ENCODE data around the gene GARIN1A.
"Not testable (repeated sequence)": the region's sequence is repeated elsewhere in the genome, so short reads cannot be mapped to it uniquely, and the experiment has no call there.

The GARIN1A gene

DNA sequence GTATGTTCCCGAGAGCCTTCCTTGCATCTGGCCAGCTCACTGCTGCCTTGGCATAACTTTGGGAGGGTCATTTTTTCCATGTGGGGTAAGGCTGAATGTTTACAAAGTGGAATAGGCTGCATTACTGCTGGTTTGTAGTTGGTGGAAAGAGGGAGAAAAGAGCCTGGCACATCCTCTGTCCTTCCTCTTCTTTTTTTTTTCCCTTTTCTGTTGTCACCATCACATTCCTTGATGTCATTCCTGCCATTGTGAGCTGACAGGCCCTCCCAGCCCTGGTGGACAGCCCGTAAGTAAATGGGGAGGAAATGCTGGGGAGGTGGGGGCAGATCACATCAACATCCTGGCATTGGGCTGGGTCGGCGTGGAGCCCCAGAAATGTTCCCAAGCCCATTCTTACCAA lies at the start of gene GARIN1A:
Gene GARIN1A, plus strand, starts transcription at position 301 of the 400 bp plus-strand sequence. CDS start 106 bp downstream, outside the sequence.
- no peak for DNase-seq (ENCODE audit: low read depth in 2 of 2)

DNA sequence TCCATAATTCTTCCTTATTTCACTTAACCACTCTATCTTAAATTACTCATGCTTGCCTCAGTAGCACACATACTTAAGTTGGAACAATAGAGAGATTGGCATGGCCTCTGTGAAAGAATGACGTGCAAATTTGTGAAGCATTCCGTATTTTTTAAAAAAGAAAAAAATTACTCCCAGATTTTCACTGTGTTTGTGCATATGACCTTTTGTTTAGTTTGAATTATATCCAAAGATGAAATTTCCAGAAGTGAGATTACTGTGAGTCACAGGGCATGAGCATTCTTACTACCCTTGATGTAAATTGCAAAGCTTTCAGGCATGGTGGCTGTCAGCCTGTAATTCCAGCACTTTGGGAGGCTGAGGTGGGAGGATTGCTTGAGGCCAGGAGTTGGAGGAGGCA lies 45.0 kb upstream of the GARIN1A start:
- not testable (repeated sequence) for DNase-seq (ENCODE audit: low read depth in 2 of 2)

DNA sequence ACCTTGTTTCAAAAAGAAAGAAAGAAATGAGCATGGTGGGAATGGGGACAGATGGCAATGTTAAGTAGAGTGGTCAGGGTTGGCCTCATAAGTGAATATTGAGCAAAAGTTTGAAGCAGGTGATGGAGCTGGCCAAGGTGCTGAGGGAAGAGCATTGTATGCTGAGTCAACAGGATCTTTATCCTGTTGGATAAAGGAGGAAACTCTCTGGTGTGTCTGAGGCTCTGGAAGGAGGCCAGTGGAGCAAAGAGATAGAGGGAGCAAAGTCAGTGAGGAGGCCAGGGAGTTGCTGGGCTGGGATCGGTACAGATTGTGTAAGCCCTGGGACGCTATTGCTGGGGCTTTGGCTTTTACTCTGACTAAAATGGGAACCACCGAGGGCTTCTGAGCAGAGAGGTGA lies 38.2 kb upstream of the GARIN1A start:
- DNase-seq (ENCODE audit: low read depth in 2 of 2), result not testable (repeated sequence)

DNA sequence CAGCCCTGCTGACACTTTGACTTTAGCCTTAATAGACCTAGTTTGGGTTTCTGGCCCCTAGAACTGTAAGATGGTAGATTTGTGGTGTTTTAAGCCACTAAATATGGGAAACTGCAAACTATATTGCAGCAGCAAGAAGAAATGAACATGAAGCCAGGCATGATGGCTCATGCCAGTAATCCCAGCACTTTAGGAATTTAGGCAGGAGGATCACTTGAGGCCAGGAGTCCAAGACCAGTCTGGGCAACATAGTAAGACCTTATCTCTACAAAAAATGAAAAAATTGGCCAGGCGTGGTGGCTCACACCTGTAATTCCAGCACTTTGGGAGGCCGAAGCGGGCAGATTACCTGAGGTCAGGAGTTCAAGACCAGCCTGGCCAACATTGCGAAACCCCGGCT lies 26.9 kb upstream of the GARIN1A start:
- not testable (repeated sequence) for DNase-seq (ENCODE audit: low read depth in 2 of 2)

DNA sequence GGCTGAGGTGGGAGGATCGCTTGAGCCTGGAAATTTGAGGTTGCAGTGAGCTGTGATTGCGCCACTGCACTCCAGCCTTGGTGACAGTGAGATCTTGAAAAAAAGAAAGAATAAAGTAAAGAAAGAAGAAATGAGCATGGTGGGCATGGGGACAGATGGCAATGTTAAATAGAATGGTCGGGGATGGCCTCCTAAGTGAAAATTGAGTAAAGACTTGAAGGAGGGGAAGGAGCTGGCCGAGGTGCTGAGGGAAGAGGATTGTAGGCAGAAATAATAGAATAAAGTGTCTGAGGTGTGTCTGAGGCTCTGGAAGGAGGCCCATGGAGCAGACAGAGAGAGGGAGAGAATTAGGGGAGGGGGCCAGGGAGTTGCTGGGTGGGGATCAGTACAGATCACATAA lies 26.2 kb upstream of the GARIN1A start:
- DNase-seq (ENCODE audit: low read depth in 2 of 2), result not testable (repeated sequence)

DNA sequence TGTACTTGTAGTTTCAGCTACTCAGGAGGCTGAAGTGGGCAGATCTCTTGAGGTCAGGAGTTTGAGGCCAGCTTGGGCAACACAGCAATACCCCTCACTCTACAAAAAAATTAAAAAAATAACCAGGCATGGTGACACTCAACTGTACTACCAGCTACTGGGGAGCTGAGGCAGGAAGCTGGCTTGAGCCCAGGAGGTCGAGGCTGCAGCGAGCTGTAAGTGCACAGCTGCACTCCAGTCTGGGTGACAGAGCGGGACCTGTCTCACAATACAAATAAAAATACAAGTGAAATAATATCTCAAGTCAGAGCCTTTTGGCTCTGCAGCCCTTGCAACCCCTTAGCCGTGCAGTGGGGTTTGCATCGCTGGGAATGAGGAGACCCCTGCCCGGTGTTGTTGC lies 25.2 kb upstream of the GARIN1A start:
- not testable (repeated sequence) for DNase-seq (ENCODE audit: low read depth in 2 of 2)

DNA sequence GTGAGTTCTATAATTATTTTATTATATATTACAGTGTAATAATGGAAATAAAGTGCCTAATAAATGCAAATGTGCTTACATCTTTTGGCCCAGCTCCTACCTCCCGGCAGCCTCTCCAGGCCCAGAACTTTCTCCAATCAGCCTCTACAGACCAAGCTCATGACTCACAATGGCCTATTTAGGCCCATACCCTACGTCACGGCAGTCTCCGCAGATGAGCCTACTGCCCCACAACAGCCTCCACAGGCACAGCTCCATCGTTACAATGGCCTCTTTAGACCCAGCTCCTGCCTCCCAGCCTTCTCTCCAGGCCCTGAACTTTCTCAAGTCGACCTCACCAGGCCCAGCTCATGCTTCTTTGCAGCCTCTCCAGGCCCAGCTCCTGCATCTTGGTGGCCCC lies 21.0 kb upstream of the GARIN1A start:
- not testable (repeated sequence) for DNase-seq (ENCODE audit: low read depth in 2 of 2)

DNA sequence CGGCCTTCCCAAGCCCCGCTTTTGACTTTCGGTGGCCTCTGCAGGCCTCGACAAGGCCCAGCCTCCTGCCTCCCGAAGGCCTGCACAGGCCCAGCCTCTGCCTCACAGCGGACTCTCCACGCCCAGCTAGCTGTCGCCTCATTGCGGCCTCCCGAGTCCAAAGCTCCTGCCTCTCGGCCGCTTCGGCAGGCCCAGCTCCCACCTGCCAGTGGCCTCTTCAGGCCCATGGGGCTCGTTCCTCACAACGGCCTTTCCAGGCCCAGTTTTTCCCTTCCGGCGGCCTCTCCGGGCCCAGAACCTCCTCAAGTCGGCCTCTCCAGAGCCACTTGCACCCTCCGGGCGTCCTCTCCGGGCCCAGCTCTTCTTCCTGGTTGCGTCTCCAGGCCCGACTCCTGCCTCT lies 19.5 kb upstream of the GARIN1A start:
- not testable (repeated sequence) for DNase-seq (ENCODE audit: low read depth in 2 of 2)

DNA sequence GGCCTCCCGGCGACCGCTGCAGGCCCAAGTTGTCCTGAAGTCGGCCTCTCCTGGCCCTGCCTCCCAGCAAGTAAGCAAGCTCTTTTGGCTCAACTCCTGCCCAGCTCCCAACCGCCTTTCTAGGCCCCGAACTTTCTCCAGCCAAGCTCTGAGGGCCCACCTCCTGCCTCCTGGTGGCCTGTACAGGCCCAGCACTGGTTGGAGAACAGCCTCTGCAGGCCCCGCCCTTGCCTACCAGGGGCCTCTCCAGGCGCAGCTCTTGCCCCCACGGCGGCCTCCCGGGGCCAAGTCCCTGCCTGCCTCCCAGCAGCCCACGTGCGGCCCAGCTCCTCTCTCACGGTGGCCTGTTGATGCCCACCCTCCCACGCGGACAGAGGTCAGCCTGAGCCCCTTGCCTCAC lies 18.9 kb upstream of the GARIN1A start:
- not testable (repeated sequence) for DNase-seq (ENCODE audit: low read depth in 2 of 2)

DNA sequence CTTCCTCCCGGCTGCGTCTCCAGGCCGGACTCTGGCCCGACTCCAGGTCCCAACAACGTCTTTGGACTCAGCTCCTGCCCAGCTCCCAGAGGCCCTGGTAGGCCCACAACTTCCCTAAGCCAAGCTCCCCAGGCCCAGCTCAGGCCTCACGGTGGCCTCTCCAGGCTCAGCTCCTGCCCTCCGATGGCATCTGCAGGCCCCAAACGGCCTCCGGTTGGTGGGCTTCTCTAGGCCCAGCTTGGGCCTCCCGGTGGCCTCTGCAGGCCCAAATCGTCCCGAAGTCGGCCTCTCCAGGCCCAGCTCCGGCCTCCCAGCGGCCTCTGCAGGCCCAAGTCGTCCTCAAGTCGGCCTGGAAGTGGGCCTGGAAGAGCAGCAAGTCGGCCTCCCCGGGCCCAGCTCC lies 18.0 kb upstream of the GARIN1A start:
- DNase-seq (ENCODE audit: low read depth in 2 of 2), result not testable (repeated sequence)

DNA sequence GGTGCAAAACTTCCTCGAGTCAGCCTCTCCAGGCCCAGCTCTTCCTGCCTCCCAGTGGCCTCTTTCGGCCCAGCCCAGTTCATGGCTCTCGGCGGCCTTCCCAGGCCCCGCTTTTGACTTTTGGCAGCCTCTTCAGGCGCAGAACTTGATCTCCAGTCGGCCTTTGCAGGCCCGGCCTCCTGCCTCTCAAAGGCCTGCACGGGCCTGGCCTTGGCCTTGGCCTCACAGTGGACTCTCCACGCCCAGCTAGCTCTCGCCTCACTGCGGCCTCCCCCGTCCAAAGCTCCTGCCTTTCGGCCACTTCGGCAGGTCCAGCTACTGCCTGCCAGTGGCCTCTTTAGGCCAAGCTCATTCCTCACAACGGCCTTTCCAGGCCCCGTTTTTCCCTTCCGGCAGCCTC lies 17.6 kb upstream of the GARIN1A start:
- DNase-seq (ENCODE audit: low read depth in 2 of 2), result not testable (repeated sequence)

DNA sequence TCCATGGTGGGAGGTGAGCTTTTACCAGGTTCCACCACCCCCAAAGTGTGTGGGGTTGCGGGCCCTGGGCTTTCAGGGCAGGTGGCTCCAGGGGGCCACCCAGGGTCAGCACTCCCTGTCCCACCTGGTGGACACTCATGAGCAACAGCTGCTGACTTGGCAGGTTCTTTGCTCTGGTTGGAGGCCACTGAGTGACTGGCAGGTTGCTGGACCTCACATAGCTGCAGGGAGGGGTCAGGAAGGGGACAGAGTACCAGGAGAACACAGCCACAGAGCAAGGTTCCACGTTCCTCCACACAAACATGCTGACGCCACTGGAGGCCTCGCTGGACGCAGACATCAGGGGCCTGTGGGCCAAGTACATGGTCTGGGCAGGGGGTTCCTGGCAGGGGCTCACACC lies 13.7 kb upstream of the GARIN1A start:
- DNase-seq (ENCODE audit: low read depth in 2 of 2), result not testable (repeated sequence)

DNA sequence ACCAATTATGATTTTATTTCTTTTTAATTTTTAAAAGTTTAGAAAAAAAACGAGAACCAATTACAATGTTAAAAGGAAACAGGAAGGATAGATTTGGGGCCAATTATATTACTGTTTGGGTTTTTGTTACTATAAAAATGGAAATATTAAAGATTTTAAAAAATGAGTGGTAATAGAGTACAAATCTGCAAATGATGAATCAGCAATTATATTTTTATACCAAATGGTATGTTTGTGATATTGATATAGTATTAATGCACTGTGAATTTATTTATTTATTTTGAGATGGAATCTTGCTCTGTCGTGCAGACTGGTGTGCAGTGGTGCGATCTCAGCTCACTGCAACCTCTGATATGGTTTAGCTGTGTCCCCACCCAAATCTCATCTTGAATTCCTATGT lies 11.5 kb upstream of the GARIN1A start:
- no peak for DNase-seq (ENCODE audit: low read depth in 2 of 2)

DNA sequence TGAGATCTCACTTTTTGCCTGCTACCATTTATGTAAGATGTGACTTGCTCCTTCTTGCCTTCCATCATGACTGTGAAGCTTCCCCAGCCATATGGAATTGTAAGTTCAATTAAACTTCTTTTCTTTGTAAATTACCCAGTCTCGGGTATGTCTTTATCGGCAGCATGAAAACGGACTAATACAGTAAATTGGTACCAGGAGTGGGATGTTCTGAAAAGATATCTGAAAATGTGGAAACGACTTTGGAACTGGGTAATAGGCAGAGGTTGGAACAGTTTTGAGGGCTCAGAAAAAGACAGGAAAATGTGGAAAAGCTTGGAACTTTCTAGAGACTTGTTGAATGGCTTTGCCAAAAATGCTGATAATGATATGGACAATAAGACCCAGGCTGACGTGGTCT lies 10.6 kb upstream of the GARIN1A start:
- no peak for DNase-seq (ENCODE audit: low read depth in 2 of 2)

DNA sequence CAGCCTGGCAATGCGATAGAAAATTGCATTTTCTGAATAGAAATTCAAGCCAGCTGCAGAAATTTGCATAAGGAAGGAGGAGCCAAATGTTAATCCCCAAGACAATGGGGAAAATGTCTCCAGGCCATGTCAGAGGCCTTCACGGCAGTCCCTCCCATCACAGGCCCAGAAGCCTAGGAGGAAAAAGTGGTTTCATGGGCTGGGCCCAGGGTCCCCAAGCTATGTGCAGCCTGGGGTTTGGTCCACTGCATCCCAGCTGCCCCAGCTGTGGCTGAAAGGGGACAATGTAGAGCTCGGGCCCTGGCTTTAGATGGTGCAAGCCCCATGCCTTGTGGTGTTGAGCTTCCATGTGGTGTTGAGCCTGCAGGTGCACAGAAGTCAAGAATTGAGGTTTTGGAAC lies 10.0 kb upstream of the GARIN1A start:
- no peak for DNase-seq (ENCODE audit: low read depth in 2 of 2)

DNA sequence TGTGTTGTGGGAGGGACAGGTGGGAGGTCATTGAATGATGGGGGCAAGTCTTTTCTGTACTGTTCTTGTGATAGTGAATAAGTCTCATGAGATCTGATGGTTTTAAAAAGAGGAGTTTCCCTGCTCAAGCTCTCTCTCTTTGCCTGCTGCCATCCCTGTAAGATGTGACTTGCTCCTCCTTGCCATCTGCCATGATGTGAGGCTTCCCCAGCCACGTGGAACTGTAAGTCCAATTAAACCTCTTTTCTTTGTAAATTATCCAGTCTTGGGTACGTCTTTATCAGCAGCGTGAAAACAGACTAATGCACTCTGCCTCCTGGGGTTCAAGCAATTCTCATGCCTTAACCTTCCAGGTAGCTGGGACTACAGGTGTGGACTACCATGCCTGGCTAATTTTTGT lies 8.9 kb upstream of the GARIN1A start:
- DNase-seq (ENCODE audit: low read depth in 2 of 2), result not testable (repeated sequence)

DNA sequence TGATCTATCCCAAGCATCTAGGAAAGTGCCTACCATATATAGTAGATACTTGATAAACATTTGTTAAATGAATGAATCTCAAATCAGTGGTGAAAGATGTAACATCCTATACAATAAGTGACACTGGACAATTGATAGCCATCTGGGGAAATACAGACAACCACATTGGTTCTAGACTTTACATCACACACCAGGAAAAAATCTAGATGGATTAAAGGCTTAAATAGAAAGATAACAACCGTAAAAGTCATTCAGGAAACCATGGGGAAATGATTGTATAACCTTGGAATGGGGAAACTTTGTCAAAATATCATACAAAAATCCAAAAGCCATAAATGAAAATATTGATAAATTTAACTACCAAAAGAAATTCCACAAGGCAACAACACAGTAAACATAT lies 7.0 kb upstream of the GARIN1A start:
- DNase-seq (ENCODE audit: low read depth in 2 of 2), result no peak

DNA sequence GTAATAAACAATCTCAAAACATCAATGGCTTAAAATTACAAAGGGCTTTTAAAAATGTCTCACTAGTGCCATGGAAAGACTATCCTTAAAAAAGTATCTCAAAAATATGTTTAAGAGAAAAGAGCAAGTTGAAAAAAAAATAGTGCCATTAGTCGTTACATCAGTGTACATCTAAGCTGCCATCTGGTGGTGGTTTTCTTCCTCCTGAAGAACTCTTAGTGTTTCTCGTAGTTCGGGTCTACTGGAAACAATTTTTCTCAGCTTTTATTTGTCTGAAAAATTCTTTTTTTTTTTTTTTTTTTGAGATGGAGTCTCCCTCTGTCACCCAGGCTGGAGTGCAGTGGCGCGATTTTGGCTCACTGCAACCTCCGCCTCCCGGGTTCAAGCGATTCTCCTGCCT lies 5.9 kb upstream of the GARIN1A start:
- DNase-seq (ENCODE audit: low read depth in 2 of 2), result no peak

DNA sequence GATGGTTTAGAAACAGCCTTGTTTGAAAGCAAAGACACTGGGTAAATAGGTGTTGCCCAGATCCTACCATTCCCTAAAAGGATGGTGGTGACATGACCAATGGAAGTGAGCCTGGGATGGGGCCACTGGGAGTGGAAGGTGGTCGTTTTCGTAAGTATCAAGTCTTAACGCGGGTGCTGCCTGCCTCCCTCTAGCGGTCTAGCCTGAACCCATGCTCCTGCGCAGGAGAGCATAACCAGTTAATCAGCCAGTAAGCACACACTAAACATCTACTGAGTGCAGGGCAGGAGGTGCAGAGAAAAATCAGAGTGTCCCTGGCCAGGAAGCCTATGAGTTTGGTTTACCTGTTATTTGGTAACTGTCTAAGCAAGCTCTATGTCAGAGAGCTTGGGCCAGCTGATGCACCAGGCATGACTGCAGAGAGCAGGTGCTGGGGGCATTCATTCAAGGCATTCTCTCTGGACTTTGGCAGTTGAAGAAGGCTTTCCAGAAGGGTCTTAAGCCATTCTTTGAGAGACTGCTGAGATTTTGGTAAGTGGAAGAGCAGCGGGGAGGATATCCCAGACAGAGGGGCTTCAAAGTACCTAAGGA lies 930 bp downstream of the GARIN1A start:
- DNase-seq (ENCODE audit: low read depth in 2 of 2), result no peak

DNA sequence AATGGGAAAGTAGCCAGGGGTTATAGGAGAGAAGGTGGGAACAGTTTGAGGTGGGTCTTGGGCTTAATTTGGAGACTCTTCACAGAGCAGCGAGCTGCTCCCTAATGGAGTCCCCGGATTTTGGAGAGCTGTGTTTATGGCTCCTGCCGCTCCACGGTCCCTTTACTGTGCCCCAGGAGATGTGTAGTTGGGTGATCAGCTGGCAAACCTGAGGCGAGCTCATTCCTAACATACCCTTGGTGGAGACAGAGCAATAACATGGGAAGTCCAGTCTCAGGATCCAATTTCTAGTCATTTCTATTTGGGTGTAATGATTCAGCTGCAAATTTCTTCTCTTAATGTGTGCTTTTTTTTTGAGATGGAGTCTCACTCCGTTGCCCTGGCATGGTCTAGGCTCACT lies 1.5 kb downstream of the GARIN1A start:
- no peak for DNase-seq (ENCODE audit: low read depth in 2 of 2)

DNA sequence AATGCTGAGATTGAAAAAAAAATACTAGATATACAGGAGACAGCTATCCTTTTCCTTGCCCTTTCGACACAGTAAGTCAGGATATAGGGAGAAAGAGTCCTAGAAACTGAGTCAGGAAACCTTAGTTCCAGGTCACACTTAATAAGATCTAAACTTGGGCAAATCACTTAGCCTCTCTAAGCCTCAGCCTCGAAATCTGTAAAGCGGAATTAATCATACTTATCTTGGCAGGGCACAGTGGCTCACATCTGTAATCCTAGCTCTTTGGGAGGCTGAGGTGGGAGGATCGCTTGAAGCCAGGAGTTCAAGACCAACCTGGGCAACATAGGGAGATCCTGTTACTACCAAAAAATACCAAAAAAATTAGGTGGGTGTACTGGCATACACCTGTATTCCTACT lies 4.6 kb downstream of the GARIN1A start:
- no peak for DNase-seq (ENCODE audit: low read depth in 2 of 2)

DNA sequence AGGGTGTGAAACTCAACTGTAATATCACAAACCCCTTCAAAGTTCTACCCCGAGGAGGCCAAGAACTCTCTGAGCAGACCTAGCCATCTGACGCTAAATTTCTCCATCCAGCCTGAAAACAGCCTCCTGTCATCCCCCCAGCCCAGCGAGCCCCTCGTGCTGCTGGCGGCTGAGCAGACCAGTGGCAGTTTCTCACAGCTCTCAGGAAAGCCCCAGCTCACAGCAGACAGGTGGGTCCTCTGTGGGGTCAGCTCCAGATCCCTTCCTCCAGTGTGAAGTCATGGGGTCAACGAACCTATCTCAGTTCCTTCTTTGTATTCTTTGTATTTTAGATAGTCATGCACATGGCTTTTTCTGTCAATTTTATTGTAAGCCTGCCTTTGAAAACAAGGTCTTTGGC lies 7.8 kb downstream of the GARIN1A start:
- DNase-seq (ENCODE audit: low read depth in 2 of 2), result no peak

DNA sequence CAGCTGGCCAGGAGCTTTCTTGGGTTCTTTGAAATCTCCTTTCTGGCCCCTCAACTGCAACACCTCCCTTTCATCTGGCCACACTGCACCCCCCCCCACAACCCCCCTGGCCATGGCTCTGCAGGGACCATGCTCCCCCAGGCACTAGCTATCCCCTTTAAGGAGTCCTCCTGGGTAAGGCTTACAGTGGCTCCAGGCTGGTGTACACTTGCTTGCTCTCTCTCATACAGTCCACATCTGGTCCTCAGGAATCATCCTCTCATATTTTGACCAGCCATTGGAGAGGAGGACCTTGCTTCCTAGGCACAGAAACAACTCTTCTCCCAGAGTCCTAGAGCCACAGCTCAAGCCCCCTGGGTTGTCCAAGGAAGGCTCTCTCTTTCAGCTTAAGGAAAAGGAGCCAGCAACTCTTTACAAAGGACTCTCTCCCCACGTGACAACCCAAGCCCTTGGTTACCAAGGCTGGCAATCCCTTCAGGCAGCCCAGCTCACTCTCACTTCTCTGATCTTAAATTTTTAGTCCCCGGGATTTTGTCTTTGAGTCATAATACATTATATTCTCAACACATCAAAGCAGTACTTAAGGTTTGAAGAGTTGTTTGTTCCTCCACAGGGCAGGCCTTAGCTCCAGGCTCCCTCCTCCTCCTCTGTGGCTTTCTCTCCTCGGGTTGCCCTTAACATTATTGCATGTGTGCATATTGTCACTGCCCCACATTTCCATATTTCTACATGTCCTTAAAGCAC lies 9.9 kb downstream of the GARIN1A start:
- no peak for DNase-seq (ENCODE audit: low read depth in 2 of 2)

DNA sequence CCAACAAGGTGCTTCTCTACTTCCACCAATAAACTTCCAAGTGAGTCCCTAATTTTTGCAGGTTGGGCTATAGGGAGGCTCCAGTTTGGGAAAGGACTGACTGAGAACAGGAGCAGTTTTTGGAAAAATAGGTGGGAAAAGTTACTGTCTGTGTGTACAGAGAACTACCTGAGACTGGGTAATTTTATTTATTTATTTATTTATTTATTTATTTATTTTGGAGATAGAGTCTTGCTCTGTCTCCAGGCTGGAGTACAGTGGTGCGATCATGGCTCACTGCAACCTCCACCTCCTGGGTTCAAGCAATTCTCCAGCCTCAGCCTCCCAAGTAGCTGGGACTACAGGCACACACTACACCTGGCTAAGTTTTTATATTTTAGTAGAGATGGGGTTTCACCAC lies 11.2 kb downstream of the GARIN1A start:
- DNase-seq (ENCODE audit: low read depth in 2 of 2), result not testable (repeated sequence)
